Measurements from ENCODE around the gene KLF2. TPM values are rescaled to one million over a fixed set of nuclear protein-coding genes. Genes with fewer than 3 reads are reported as not detected.
A peak's percentile ranks its signal among the peaks of the same experiment; 100 is the strongest.

Gene KLF2
- total RNA-seq, 4 donors from 2014 or later = 27.0 to 41.1 (median 36.9) TPM

DNA sequence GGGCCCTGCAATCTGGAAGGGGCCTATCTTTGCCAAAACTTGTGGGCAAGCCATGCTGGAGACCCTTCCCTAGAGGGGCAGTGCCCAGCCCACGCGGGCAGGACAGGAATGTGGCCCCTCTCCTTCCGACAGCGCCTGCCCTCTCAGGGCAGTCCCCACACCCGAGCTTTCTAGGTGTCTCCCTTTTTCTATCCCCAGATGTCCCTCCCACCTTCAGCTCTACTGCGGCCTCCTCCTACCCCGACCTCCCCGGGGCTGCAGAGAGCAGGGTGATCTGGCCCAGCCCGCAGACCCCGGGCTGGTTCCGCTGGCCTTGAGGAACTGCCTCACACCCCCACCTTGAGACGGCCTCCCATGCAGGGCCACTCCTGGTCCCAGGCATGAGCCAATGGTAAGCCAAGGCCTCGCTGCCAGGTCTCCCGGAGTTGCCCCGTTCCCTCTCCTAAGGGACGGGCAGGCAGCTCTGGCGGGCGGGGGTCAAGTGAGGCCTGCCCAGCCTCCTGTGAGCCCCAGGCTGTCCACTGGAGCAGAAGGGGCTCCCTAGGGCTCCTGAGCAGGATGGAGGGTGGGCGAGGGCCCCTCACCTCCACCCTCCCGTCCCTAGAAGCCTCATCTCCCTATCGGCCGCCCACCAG, 39.7 kb downstream of the KLF2 start:
- Histone ChIP-seq H3K4me3 (no peak overlapping the region), H3K27ac (no peak overlapping the region), H3K27me3 (no peaks in the 10 kb centered on the region), H3K36me3 (no peaks in the 10 kb centered on the region), H3K9me3 (no peaks in the 10 kb centered on the region), H3K4me1 (peaks cover 22% of the 10 kb centered on the region)
- TF ChIP-seq, protein P1, sequence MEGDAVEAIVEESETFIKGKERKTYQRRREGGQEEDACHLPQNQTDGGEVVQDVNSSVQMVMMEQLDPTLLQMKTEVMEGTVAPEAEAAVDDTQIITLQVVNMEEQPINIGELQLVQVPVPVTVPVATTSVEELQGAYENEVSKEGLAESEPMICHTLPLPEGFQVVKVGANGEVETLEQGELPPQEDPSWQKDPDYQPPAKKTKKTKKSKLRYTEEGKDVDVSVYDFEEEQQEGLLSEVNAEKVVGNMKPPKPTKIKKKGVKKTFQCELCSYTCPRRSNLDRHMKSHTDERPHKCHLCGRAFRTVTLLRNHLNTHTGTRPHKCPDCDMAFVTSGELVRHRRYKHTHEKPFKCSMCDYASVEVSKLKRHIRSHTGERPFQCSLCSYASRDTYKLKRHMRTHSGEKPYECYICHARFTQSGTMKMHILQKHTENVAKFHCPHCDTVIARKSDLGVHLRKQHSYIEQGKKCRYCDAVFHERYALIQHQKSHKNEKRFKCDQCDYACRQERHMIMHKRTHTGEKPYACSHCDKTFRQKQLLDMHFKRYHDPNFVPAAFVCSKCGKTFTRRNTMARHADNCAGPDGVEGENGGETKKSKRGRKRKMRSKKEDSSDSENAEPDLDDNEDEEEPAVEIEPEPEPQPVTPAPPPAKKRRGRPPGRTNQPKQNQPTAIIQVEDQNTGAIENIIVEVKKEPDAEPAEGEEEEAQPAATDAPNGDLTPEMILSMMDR (IDR thresholded peaks at IDR 0.05) = no peak
- TF ChIP-seq POLR2AphosphoS5 (IDR thresholded peaks at IDR 0.05) = no peak
- no peak for TF ChIP-seq EP300 (IDR thresholded peaks at IDR 0.05)
- no peak for TF ChIP-seq POLR2A (IDR thresholded peaks at IDR 0.05)
- WGBS = 93% methylated on average over 19 of the region's 22 CpGs
- DNase-seq (ENCODE audit: low spot score in 2 of 2) = no peak

DNA sequence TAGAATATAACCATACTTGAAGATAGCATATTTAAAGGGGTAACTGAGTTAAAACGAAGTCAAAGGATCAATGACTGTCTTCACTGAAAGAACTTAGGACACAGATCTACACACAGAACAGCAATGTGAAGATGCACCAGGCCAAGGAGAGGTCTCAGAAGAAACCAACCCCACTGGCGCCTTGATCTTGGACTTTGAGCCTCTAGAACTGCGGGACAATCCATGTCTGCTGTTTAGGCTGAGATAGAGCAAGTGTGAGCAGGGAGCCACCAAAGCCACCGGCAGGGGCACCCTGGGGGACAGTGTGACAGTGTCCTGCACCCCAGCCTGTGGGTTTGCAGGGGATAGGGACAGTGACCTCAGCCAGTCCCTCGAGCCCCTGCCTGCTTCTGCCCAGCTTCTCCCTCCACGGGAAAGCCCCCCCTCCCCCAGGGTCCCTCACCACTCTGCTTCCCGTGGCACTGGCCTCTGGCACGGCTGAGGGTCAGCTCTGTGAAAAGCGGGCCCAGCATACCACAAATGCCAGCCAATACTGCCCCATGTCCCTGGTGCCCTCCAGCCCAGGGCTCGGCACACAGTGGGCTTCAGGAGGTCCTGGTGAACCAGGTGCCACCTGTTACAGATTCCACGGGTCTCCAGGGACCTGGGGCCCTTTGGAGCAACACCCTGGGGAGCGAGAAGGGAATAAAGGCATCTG, 40.8 kb downstream of the KLF2 start:
- H3K4me1 ChIP-seq = peaks cover 24% of the 10 kb centered on the region
- DNase-seq (ENCODE audit: low spot score in 2 of 2) = no peak
- H3K27me3 ChIP-seq = no peaks in the 10 kb centered on the region
- H3K9me3 ChIP-seq = no peaks in the 10 kb centered on the region
- WGBS = 92% methylated on average over 6 of the region's 12 CpGs
- no peak overlapping the region for H3K4me3 ChIP-seq
- H3K36me3 ChIP-seq = no peaks in the 10 kb centered on the region
- TF ChIP-seq, protein P1 (IDR thresholded peaks at IDR 0.05) = no peak
- no peak for TF ChIP-seq POLR2AphosphoS5 (IDR thresholded peaks at IDR 0.05)
- no peak for TF ChIP-seq POLR2A (IDR thresholded peaks at IDR 0.05)
- TF ChIP-seq EP300 (IDR thresholded peaks at IDR 0.05) = no peak
- peak overlapping the region; percentile 35 for H3K27ac ChIP-seq

DNA sequence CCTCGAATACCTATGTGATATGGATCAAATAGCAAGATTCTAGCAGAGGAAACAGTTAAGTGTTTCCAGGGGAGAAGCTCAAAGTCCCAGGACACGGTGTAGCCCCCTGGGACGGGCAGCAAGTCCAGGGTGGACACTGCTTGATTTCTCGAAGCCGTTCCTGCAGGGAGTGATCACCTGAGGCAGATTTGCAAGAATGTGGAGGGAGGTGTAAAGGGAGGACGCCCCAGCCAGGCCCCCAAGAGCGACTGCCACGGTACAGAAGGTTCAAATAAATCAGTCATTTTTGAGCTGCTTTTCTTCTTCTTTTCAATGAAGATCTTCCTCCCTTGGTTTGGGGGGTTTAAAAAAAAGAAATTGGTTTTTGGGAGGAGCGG, 41.4 kb downstream of the KLF2 start:
- Histone ChIP-seq H3K27me3 (no peaks in the 10 kb centered on the region), H3K4me1 (peaks cover 30% of the 10 kb centered on the region), H3K9me3 (no peaks in the 10 kb centered on the region), H3K4me3 (no peak overlapping the region), H3K36me3 (no peaks in the 10 kb centered on the region), H3K27ac (peak overlapping the region; percentile 35)
- no peak for DNase-seq (ENCODE audit: low spot score in 2 of 2)
- no peak for TF ChIP-seq EP300 (IDR thresholded peaks at IDR 0.05)
- no peak for TF ChIP-seq POLR2AphosphoS5 (IDR thresholded peaks at IDR 0.05)
- no peak for TF ChIP-seq POLR2A (IDR thresholded peaks at IDR 0.05)
- TF ChIP-seq, protein P1 (IDR thresholded peaks at IDR 0.05) = no peak
- WGBS = 87% methylated on average over 9 of the region's 9 CpGs

DNA sequence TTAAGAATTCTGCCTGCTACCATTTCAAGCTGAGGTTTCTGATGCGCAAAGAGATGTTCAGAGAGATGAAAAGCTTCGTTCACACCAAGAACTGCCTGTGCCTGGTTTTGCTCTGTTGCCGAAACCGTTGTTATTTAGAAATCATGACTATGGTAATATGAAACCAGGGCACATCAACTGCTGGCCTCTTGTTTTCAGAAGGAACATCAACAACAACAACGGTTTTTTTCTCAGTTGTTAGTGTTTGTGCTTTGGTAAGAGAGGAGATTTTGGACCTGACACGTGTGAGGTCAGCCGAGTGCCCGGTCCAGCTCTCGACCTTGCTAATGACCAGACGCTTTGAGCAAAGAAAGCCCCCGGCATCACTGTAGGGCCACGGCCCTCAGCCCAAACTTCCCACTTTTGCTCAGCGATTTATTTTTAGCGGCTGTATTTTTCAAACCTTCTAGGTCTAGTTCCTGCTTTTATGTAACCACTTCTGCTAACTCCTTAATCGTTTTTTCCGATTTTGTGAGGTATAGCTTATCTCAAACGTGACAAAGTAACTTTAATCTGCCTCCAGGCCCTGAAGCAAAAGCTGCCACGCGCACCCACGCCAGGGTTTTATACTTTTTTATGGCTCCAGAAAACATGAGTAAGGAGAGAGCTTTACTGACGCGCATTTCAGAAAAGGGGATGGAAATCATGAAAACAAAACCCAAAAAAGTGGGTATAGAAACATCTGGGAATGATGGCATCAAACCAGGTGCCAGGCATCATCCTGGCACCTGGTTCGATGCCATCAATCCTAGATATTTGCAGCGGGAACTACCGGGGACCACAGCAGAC, 42.0 kb downstream of the KLF2 start:
- Histone ChIP-seq H3K36me3 (no peaks in the 10 kb centered on the region), H3K4me3 (peak overlapping the region; percentile 1), H3K27ac (peak overlapping the region; percentile 34), H3K4me1 (peaks cover 33% of the 10 kb centered on the region), H3K27me3 (no peaks in the 10 kb centered on the region), H3K9me3 (no peaks in the 10 kb centered on the region)
- DNase-seq (ENCODE audit: low spot score in 2 of 2) = no peak
- TF ChIP-seq, protein P1 (IDR thresholded peaks at IDR 0.05) = no peak
- TF ChIP-seq EP300 (IDR thresholded peaks at IDR 0.05) = no peak
- WGBS = 65% methylated on average over 25 of the region's 25 CpGs

DNA sequence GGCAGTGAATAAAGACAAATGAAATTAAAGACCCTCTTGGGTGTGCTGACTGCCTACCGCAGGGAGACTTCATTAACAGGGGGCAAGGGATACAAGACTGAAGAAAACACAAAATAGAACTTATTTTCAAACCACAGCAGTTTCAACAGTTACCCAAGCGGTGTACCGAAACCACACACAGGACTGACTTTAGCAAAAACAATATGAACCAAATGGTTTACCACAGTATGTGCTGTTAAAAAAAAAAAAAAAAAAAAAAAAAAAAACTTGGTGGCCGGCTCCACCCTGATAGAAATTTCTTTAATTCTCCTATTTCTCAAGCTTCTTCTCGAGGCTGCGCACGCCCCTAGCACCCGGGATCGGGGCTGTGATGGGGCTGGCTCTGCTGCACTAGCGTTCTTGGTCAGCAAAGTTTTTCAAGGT, 42.6 kb downstream of the KLF2 start:
- H3K27ac ChIP-seq = peak overlapping the region; percentile 34
- DNase-seq (ENCODE audit: low spot score in 2 of 2) = no peak
- no peak for TF ChIP-seq EP300 (IDR thresholded peaks at IDR 0.05)
- peaks cover 36% of the 10 kb centered on the region for H3K4me1 ChIP-seq
- no peaks in the 10 kb centered on the region for H3K27me3 ChIP-seq
- WGBS = 81% methylated on average over 10 of the region's 10 CpGs
- H3K36me3 ChIP-seq = no peaks in the 10 kb centered on the region
- H3K9me3 ChIP-seq = no peaks in the 10 kb centered on the region
- peak overlapping the region; percentile 1 for H3K4me3 ChIP-seq
